IMR-90 (cell line): ENCODE data around the gene RHOB.

ENCODE experiments used
- MAFK ChIP-seq: IDR thresholded peaks from 2 replicates; pipeline ENCODE4 v1.6.1; 2012; ENCODE audit warnings: low read depth, low read length, improper control_type of control experiment
- POLR2A ChIP-seq: IDR thresholded peaks from 2 replicates; pipeline ENCODE4 v1.6.1; 2012; ENCODE audit warnings: mild to moderate bottlenecking, low read depth, low read length
- RFX5 ChIP-seq: IDR thresholded peaks from 2 replicates; pipeline ENCODE4 v1.8.0; 2012; ENCODE audit warnings: low read depth, mild to moderate bottlenecking, low read length, moderate library complexity
- TF ChIP-seq, protein P1 (sequence below): conservative IDR thresholded peaks from 2 replicates; pipeline ENCODE4 v1.5.1; 2012; ENCODE audit warnings: mild to moderate bottlenecking, low read depth, low read length, improper control_type of control experiment
- TF ChIP-seq, protein P2 (sequence below): fragments of 150-350 bp; IDR thresholded peaks from 2 replicates; pipeline ENCODE4 v1.6.1; 2017; ENCODE audit warnings: mild to moderate bottlenecking, antibody characterized with exemption, low read length, low read depth

DNA sequence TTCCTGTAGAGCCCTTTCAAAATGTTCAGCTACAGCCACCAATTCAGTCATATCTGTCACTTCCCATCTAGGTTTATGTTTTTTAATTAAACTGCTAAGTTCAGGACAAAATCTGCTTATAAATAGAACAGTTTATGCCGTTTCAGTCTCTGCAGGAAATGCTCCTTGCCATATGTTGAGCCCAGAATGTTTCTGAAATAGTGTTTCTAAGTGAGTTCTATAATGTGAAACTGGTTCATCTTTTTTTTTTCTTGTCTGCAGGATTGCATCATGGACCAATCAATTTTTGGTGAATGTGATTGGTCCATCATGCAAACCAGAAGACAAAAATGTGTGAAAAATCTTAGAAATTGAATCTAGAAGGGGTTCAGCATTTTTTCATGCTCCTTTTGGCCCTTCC, 30.2 kb upstream of the RHOB start:
- TF ChIP-seq RFX5 (no peak), MAFK (no peak), POLR2A (no peak)
- TF ChIP-seq, protein P1, sequence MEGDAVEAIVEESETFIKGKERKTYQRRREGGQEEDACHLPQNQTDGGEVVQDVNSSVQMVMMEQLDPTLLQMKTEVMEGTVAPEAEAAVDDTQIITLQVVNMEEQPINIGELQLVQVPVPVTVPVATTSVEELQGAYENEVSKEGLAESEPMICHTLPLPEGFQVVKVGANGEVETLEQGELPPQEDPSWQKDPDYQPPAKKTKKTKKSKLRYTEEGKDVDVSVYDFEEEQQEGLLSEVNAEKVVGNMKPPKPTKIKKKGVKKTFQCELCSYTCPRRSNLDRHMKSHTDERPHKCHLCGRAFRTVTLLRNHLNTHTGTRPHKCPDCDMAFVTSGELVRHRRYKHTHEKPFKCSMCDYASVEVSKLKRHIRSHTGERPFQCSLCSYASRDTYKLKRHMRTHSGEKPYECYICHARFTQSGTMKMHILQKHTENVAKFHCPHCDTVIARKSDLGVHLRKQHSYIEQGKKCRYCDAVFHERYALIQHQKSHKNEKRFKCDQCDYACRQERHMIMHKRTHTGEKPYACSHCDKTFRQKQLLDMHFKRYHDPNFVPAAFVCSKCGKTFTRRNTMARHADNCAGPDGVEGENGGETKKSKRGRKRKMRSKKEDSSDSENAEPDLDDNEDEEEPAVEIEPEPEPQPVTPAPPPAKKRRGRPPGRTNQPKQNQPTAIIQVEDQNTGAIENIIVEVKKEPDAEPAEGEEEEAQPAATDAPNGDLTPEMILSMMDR = no peak
- TF ChIP-seq, protein P2, sequence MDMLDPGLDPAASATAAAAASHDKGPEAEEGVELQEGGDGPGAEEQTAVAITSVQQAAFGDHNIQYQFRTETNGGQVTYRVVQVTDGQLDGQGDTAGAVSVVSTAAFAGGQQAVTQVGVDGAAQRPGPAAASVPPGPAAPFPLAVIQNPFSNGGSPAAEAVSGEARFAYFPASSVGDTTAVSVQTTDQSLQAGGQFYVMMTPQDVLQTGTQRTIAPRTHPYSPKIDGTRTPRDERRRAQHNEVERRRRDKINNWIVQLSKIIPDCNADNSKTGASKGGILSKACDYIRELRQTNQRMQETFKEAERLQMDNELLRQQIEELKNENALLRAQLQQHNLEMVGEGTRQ = no peak
